ENCODE measurements around the gene ARL3. TPM values are rescaled to one million over a fixed set of nuclear protein-coding genes. Genes with fewer than 3 reads are reported as not detected.

The ARL3 gene
- polyA plus RNA-seq, 5 donors, result 20.5 to 23.5 (median 22.6) TPM

Other genes starting within 250 kb of the ARL3 start
- gene ACTR1A, start 211.7 kb downstream of the ARL3 start, polyA plus RNA-seq (ENCODE audit: insufficient read depth in 1 of 5, insufficient read length in 5 of 5, low replicate concordance in 1 of 5), result 10 to 100 TPM; 79.6 to 93.3 (median 85.8) TPM
- 10 to 100 TPM; 22.0 to 29.7 (median 27.2) TPM for gene SUFU, start 210.4 kb downstream of the ARL3 start, polyA plus RNA-seq (ENCODE audit: insufficient read depth in 1 of 5, insufficient read length in 5 of 5, low replicate concordance in 1 of 5)
- gene TRIM8, start 69.9 kb downstream of the ARL3 start, polyA plus RNA-seq (ENCODE audit: insufficient read depth in 1 of 5, insufficient read length in 5 of 5, low replicate concordance in 1 of 5), result 100 to 1,000 TPM in 2 of 5 donors, 10 to 100 TPM in 3; 68.5 to 132 (median 95.1) TPM
- 10 to 100 TPM; 14.5 to 18.6 (median 17.1) TPM for gene SFXN2, start 239 bp upstream of the ARL3 start, polyA plus RNA-seq (ENCODE audit: insufficient read depth in 1 of 5, insufficient read length in 5 of 5, low replicate concordance in 1 of 5)
- gene WBP1L, start 29.6 kb upstream of the ARL3 start, polyA plus RNA-seq (ENCODE audit: insufficient read depth in 1 of 5, insufficient read length in 5 of 5, low replicate concordance in 1 of 5), result 10 to 100 TPM; 37.6 to 46.4 (median 40.9) TPM
- under 1 TPM; 0.09 to 0.51 (median 0.22) TPM for gene CYP17A1, start 123.0 kb upstream of the ARL3 start, polyA plus RNA-seq (ENCODE audit: insufficient read depth in 1 of 5, insufficient read length in 5 of 5, low replicate concordance in 1 of 5)
- 10 to 100 TPM; 40.6 to 57.2 (median 46.9) TPM for gene BORCS7, start 139.9 kb upstream of the ARL3 start, polyA plus RNA-seq (ENCODE audit: insufficient read depth in 1 of 5, insufficient read length in 5 of 5, low replicate concordance in 1 of 5)
- gene AS3MT, start 155.1 kb upstream of the ARL3 start, polyA plus RNA-seq (ENCODE audit: insufficient read depth in 1 of 5, insufficient read length in 5 of 5, low replicate concordance in 1 of 5), result 10 to 100 TPM; 11.5 to 23.7 (median 18.3) TPM
- 1 to 10 TPM; 5.8 to 9.4 (median 6.1) TPM for gene CNNM2, start 203.9 kb upstream of the ARL3 start, polyA plus RNA-seq (ENCODE audit: insufficient read depth in 1 of 5, insufficient read length in 5 of 5, low replicate concordance in 1 of 5)